Breast epithelium (tissue), 4 donors: Measurements from ENCODE around the gene DPP7. TPM values are rescaled to one million over a fixed set of nuclear protein-coding genes. Genes with fewer than 3 reads are reported as not detected.

Source experiments
- DNase-seq, 2 donors: peaks; one replicate each; pipeline ENCODE4 v3.0.0-alpha.2; 2019; ENCODE audit warnings: low spot score in 2 of 2
- H3K27ac ChIP-seq, 2 donors: fragments of 200-600 bp; sonication (generic) in 1 of 2; one replicate each; pipeline ENCODE4 v1.5.1; 2016 to 2019; ENCODE audit warnings: mild to moderate bottlenecking in 1 of 2
- H3K27me3 ChIP-seq, 2 donors: fragments of 200-600 bp; sonication (generic) in 1 of 2; one replicate each; pipeline versions ENCODE4 v1.5.1 to v1.6.0; 2017 to 2019; ENCODE audit warnings: control low read depth in 1 of 2, mild to moderate bottlenecking in 1 of 2
- H3K36me3 ChIP-seq: fragments of 200-600 bp; one replicate; pipeline ENCODE4 v1.5.1; 2019
- H3K4me1 ChIP-seq, 2 donors: fragments of 200-600 bp; sonication (generic); one replicate each; pipeline ENCODE4 v1.5.1; 2016 to 2019; ENCODE audit warnings: control low read depth in 1 of 2
- H3K4me3 ChIP-seq, 3 donors: fragments of 200-600 bp; sonication (generic); 1 replicate in 2 of 3; 2 replicates in 1 of 3; pipeline ENCODE4 v1.5.1; 2016 to 2019; ENCODE audit warnings: mild to moderate bottlenecking in 3 of 3, moderate library complexity in 2 of 3
- H3K9me3 ChIP-seq, 2 donors: fragments of 200-600 bp; sonication (generic) in 1 of 2; one replicate each; pipeline ENCODE4 v1.5.1; 2016 to 2019; ENCODE audit warnings: control low read depth in 1 of 2
- POLR2A ChIP-seq: fragments of 450-650 bp; IDR thresholded peaks from one replicate; pipeline ENCODE4 v1.6.1; 2016; ENCODE audit warnings: antibody characterized with exemption, mild to moderate bottlenecking, moderate library complexity
- POLR2AphosphoS5 ChIP-seq, 3 donors: sonication (generic); formaldehyde crosslinking; IDR thresholded peaks; one replicate each; pipeline ENCODE4 v1.6.1; 2017; ENCODE audit warnings: antibody characterized with exemption in 3 of 3
- intact Hi-C: fragments of 100-400 bp; cut with DNase I; formaldehyde crosslinking; loops from one replicate; pipeline ENCODE4 v1.15.1; 2023; ENCODE audit warnings: low total_unique reads
- total RNA-seq, 3 donors: library from RNA; depleted of rRNA; stranded (reverse); fragments of >200 nt; gene quantifications; one replicate each; pipeline ENCODE4 v1.1.0, GENCODE V29; 2016
- TF ChIP-seq, protein P1 (sequence below), 3 donors: fragments of 450-650 bp; IDR thresholded peaks; one replicate each; pipeline ENCODE4 v1.5.1; 2016 to 2017; ENCODE audit warnings: antibody characterized with exemption in 3 of 3, mild to moderate bottlenecking in 3 of 3, moderate library complexity in 3 of 3

The DPP7 gene
- total RNA-seq, 3 donors from 2014 or later, result 115 to 137 (median 132) TPM

GRCh38 chr9:137083394-137084004 lies 31.0 kb downstream of the DPP7 start:
- intact Hi-C loops, result loop anchor here (5.0 kb wide), 1 partner anchor 276 kb away; the partner anchor contains the start of gene RABL6
- peak overlapping the region; percentile 52 to 74 for H3K27ac ChIP-seq
- H3K27me3 ChIP-seq, result no peaks in the 10 kb centered on the region
- TF ChIP-seq POLR2AphosphoS5 (IDR thresholded peaks at IDR 0.05), result peak in 1 of 3 donors; percentile 13
- no peak for TF ChIP-seq POLR2A
- peaks cover 6 to 11% of the 10 kb centered on the region in 2 donors for H3K4me1 ChIP-seq
- no peak for DNase-seq
- H3K4me3 ChIP-seq, result no peak overlapping the region
- H3K36me3 ChIP-seq, result peaks cover 8% of the 10 kb centered on the region
- H3K9me3 ChIP-seq, result no peaks in the 10 kb centered on the region

GRCh38 chr9:137082925-137083290 lies 31.6 kb downstream of the DPP7 start:
- intact Hi-C loops, result loop anchor here (5.0 kb wide), 1 partner anchor 276 kb away; the partner anchor contains the start of gene RABL6
- peaks cover 8% of the 10 kb centered on the region for H3K36me3 ChIP-seq
- DNase-seq, result no peak

GRCh38 chr9:137082222-137082924 lies 32.2 kb downstream of the DPP7 start:
- Histone ChIP-seq H3K4me1 (peaks cover 6 to 11% of the 10 kb centered on the region in 2 donors), H3K36me3 (peaks cover 8% of the 10 kb centered on the region), H3K9me3 (no peaks in the 10 kb centered on the region), H3K27me3 (no peaks in the 10 kb centered on the region), H3K4me3 (no peak overlapping the region), H3K27ac (peak overlapping the region in 1 of 2 donors; percentile 74)
- intact Hi-C loops, result loop anchor here (5.0 kb wide), 1 partner anchor 275 kb away; the partner anchor contains the start of gene RABL6
- TF ChIP-seq, protein P1, sequence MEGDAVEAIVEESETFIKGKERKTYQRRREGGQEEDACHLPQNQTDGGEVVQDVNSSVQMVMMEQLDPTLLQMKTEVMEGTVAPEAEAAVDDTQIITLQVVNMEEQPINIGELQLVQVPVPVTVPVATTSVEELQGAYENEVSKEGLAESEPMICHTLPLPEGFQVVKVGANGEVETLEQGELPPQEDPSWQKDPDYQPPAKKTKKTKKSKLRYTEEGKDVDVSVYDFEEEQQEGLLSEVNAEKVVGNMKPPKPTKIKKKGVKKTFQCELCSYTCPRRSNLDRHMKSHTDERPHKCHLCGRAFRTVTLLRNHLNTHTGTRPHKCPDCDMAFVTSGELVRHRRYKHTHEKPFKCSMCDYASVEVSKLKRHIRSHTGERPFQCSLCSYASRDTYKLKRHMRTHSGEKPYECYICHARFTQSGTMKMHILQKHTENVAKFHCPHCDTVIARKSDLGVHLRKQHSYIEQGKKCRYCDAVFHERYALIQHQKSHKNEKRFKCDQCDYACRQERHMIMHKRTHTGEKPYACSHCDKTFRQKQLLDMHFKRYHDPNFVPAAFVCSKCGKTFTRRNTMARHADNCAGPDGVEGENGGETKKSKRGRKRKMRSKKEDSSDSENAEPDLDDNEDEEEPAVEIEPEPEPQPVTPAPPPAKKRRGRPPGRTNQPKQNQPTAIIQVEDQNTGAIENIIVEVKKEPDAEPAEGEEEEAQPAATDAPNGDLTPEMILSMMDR (IDR thresholded peaks at IDR 0.05), result no peak
- no peak for DNase-seq

More at GRCh38 chr9:137082925-137083290, 31.6 kb downstream of the DPP7 start:
- TF ChIP-seq, protein P1 (IDR thresholded peaks at IDR 0.05), result no peak
- TF ChIP-seq POLR2AphosphoS5 (IDR thresholded peaks at IDR 0.05) (no peak), POLR2A (no peak)
- peaks cover 11 to 12% of the 10 kb centered on the region in 2 donors for H3K4me1 ChIP-seq
- H3K4me3 ChIP-seq, result no peak overlapping the region
- H3K27ac ChIP-seq, result peak overlapping the region in 1 of 2 donors; percentile 74
- no peaks in the 10 kb centered on the region for H3K9me3 ChIP-seq
- H3K27me3 ChIP-seq, result no peaks in the 10 kb centered on the region

- H3K9me3 ChIP-seq, result no peaks in the 10 kb centered on the region
- no peaks in the 10 kb centered on the region for H3K27me3 ChIP-seq
- H3K4me3 ChIP-seq, result no peak overlapping the region
- no peak for TF ChIP-seq POLR2AphosphoS5 (IDR thresholded peaks at IDR 0.05)
- no peak overlapping the region for H3K27ac ChIP-seq
- peaks cover 5 to 10% of the 10 kb centered on the region in 2 donors for H3K4me1 ChIP-seq
- intact Hi-C loops, result loop anchor here (5.0 kb wide), 1 partner anchor 273 kb away; the partner anchor contains the start of gene RABL6
- DNase-seq, result no peak
- H3K36me3 ChIP-seq, result peaks cover 8% of the 10 kb centered on the region
Measured at GRCh38 chr9:137080260-137081122, 34.0 kb downstream of the DPP7 start.

DNA sequence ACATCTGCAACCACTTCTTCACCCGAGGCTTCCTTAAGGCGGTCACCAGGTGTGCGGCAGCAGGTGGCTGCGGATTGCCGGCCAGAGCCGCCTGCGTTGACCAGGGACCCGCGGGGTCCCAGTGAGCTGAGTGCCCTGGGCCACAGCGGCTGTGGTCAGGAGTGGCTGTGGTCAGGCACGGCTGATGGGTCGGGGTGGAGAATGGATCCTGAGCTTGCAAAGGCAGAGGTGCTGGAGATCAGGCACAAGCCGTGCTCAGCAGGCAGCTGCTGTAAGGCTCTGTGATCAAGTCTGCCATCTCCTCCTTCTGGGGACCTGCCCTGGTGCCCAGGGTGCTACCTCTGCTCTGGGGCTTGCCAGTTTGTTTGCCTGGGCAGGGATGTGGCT lies 35.1 kb downstream of the DPP7 start:
- Histone ChIP-seq H3K4me1 (peaks cover 5 to 8% of the 10 kb centered on the region in 2 donors), H3K27me3 (no peaks in the 10 kb centered on the region), H3K36me3 (peaks cover 8% of the 10 kb centered on the region), H3K9me3 (no peaks in the 10 kb centered on the region), H3K27ac (no peak overlapping the region), H3K4me3 (no peak overlapping the region)
- DNase-seq, result no peak
- intact Hi-C loops, result no loop called here
- TF ChIP-seq POLR2AphosphoS5 (IDR thresholded peaks at IDR 0.05), result no peak
- TF ChIP-seq POLR2A, result no peak
- TF ChIP-seq, protein P1 (IDR thresholded peaks at IDR 0.05), result no peak
